Keratinocyte (primary cell): ENCODE data around the gene CEP295NL. TPM values are rescaled to one million over a fixed set of nuclear protein-coding genes. Genes with fewer than 3 reads are reported as not detected.

ENCODE experiments used
- DNase-seq: peaks from one replicate; pipeline ENCODE4 v3.0.0-alpha.2; 2011; ENCODE audit warnings: low read depth, missing footprints, low spot score
- FAIRE-seq: peaks from 2 replicates; lab custom pipeline; 2011; peaks lifted over from hg19 to GRCh38; lab: Jason Lieb, UNC
- H2AFZ ChIP-seq: 2 replicates; pipeline ENCODE4 v1.6.0; 2012; ENCODE audit warnings: low read length, control low read depth, inconsistent platforms; ENCODE audit not compliant: control insufficient read depth
- H3K27ac ChIP-seq: 2 replicates; pipeline ENCODE4 v1.5.1; 2011; ENCODE audit warnings: low read length; ENCODE audit not compliant: control insufficient read depth, insufficient read depth
- H3K27me3 ChIP-seq: 3 replicates; pipeline ENCODE4 v1.6.0; 2011; ENCODE audit warnings: low read length; ENCODE audit not compliant: control insufficient read depth, insufficient read depth; ENCODE audit errors: extremely low read depth
- H3K36me3 ChIP-seq, 2 experiments: 2 replicates in 1 of 2; 3 replicates in 1 of 2; pipeline ENCODE4 v1.5.1; 2011; ENCODE audit warnings: low read length in 2 of 2, mild to moderate bottlenecking in 1 of 2; ENCODE audit not compliant: control insufficient read depth in 2 of 2, insufficient read depth in 2 of 2; ENCODE audit errors: extremely low read depth in 1 of 2
- H3K4me1 ChIP-seq: 3 replicates; pipeline ENCODE4 v1.5.1; 2011; ENCODE audit warnings: low read length; ENCODE audit not compliant: control insufficient read depth, insufficient read depth; ENCODE audit errors: extremely low read depth
- H3K4me2 ChIP-seq: 3 replicates; pipeline ENCODE4 v1.6.0; 2011; ENCODE audit warnings: low read depth, low read length; ENCODE audit not compliant: control insufficient read depth, insufficient read depth; ENCODE audit errors: extremely low read depth
- H3K4me3 ChIP-seq, 3 experiments: fragments of 200-600 bp in 1 of 3; sonication (generic) in 1 of 3; 2 replicates in 2 of 3; 3 replicates in 1 of 3; pipeline ENCODE4 v1.5.1; 2011 to 2016; ENCODE audit warnings: low read length in 3 of 3, mild to moderate bottlenecking in 3 of 3, control low read depth in 2 of 3, inconsistent platforms in 1 of 3, low read depth in 1 of 3, mixed read lengths in 1 of 3, mixed run types in 1 of 3, moderate library complexity in 1 of 3; ENCODE audit not compliant: control insufficient read depth in 2 of 3, insufficient read depth in 2 of 3; ENCODE audit errors: extremely low read depth in 1 of 3
- H3K79me2 ChIP-seq: 2 replicates; pipeline ENCODE4 v1.6.0; 2012; ENCODE audit warnings: low read length; ENCODE audit not compliant: control insufficient read depth, insufficient read depth
- H3K9ac ChIP-seq: 3 replicates; pipeline ENCODE4 v1.6.0; 2011; ENCODE audit warnings: low read length; ENCODE audit not compliant: control insufficient read depth, insufficient read depth; ENCODE audit errors: extremely low read depth
- H3K9me1 ChIP-seq: 3 replicates; pipeline ENCODE4 v1.6.0; 2011; ENCODE audit warnings: low read length; ENCODE audit not compliant: control insufficient read depth, insufficient read depth; ENCODE audit errors: extremely low read depth
- H3K9me3 ChIP-seq: 2 replicates; pipeline ENCODE4 v1.5.1; 2012; ENCODE audit warnings: low read depth, low read length; ENCODE audit not compliant: control insufficient read depth
- H4K20me1 ChIP-seq: 3 replicates; pipeline ENCODE4 v1.6.0; 2011; ENCODE audit warnings: low read length; ENCODE audit not compliant: control insufficient read depth, insufficient read depth; ENCODE audit errors: extremely low read depth
- EZH2 ChIP-seq: IDR thresholded peaks from one replicate; pipeline ENCODE4 v1.6.1; 2012; ENCODE audit warnings: inconsistent platforms, mild to moderate bottlenecking, low read length, moderate library complexity
- dilution Hi-C: fragments of 300-500 bp; cut with MboI; formaldehyde crosslinking; loops from one replicate; pipeline ENCODE4 v1.7.0; 2020; ENCODE audit warnings: low sequenced_read_pairs; ENCODE audit not compliant: extremely low pct_ligation_motif_present
- polyA plus RNA-seq, 5 experiments: library from polyadenylated mRNA; depleted of rRNA in 3 of 5; stranded (reverse) in 3 of 5; stranded (forward) in 1 of 5; unstranded in 1 of 5; fragments of >200 nt; gene quantifications; 1 replicate in 1 of 5; 2 replicates in 3 of 5; 3 replicates in 1 of 5; pipeline versions ENCODE4 v1.2.1 to v1.2.3, GENCODE V29; 2011 to 2012; ENCODE audit warnings: missing spikeins in 2 of 5, low read depth in 1 of 5, low replicate concordance in 1 of 5
- TF ChIP-seq, protein P1 (sequence below), 3 experiments: IDR thresholded peaks in 1 of 3; conservative IDR thresholded peaks in 1 of 3; optimal IDR thresholded peaks in 1 of 3; 2 replicates in 2 of 3; 3 replicates in 1 of 3; pipeline versions ENCODE3 to v1.5.1; 2011; ENCODE audit warnings: low read length in 3 of 3, mild to moderate bottlenecking in 3 of 3, moderate library complexity in 2 of 3, control low read depth in 1 of 3, inconsistent platforms in 1 of 3; ENCODE audit not compliant: insufficient read depth in 2 of 3; ENCODE audit errors: extremely low read depth in 1 of 3

Gene CEP295NL
- polyA plus RNA-seq, 1 donor (not counting 4 experiments of a cell fraction or from before 2014, with no cell fraction given), result not detected

DNA sequence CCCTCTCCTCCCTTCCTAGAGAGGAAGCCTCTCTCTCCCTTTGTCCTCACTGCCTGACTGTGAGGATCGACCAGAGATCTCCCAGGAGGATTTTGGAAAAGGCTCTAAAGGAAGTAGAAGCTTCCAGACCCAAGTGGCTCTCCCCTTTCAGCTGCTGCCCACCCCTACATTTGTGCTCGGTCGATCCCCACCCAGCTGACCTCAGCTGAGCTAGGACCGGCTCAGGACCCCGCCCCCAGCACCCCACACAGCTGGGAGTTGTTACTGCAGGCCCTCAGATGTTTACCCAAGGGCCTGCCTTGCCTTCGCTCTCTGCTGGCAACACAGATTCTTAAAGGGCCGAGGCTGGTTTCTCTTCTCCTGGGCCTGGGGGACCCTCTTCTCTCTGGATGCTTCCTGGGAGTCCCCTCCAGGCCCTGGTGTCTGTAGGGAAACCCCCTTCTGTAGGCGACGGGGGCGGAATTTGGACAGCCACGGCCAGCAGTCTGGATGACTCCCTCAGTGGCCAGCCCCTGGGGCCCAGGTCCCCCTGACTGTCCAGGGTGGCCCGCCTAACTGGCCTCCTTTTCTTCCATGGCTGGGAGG is 49.1 kb upstream of the CEP295NL start:
- Histone ChIP-seq H3K27ac (no peak overlapping the region), H3K4me2 (no peak overlapping the region), H3K79me2 (no peaks in the 10 kb centered on the region), H3K9me1 (no peaks in the 10 kb centered on the region), H2AFZ (no peak overlapping the region), H3K4me3 (no peak overlapping the region), H4K20me1 (no peaks in the 10 kb centered on the region), H3K9ac (no peak overlapping the region), H3K4me1 (peaks cover 7% of the 10 kb centered on the region), H3K36me3 (no peaks in the 10 kb centered on the region), H3K27me3 (peaks cover 21% of the 10 kb centered on the region), H3K9me3 (peaks cover 4% of the 10 kb centered on the region)
- no peak for FAIRE-seq
- no peak for DNase-seq
- dilution Hi-C loops, result no loop called here
- no peak for TF ChIP-seq EZH2
- TF ChIP-seq, protein P1, sequence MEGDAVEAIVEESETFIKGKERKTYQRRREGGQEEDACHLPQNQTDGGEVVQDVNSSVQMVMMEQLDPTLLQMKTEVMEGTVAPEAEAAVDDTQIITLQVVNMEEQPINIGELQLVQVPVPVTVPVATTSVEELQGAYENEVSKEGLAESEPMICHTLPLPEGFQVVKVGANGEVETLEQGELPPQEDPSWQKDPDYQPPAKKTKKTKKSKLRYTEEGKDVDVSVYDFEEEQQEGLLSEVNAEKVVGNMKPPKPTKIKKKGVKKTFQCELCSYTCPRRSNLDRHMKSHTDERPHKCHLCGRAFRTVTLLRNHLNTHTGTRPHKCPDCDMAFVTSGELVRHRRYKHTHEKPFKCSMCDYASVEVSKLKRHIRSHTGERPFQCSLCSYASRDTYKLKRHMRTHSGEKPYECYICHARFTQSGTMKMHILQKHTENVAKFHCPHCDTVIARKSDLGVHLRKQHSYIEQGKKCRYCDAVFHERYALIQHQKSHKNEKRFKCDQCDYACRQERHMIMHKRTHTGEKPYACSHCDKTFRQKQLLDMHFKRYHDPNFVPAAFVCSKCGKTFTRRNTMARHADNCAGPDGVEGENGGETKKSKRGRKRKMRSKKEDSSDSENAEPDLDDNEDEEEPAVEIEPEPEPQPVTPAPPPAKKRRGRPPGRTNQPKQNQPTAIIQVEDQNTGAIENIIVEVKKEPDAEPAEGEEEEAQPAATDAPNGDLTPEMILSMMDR (optimal IDR thresholded peaks at IDR 0.05 in 1 of 3, IDR thresholded peaks at IDR 0.05 in 1 of 3, conservative IDR thresholded peaks at IDR 0.05 in 1 of 3; ENCODE audit: extremely low read depth in 1 of 3, insufficient read depth in 2 of 3, low read length in 3 of 3), result no peak

DNA sequence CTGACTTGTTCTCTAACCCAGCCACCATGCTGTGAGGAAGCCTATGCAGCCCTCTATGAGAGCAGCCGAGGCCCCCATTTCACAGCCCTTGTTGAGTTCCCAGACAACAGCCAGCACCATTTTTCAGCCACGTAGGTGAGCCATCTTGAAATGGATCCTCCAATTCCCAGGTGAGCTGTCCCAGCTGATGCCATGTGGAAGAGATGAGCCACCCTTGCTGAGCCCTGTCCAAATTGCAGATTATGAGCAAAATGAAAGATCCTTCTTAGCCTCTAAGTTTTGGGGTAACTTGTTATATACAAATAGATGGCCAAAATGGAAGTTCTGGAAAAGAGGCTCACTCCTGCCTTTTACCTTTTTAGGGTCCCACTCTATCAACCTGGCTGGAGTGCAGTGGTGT is 47.9 kb upstream of the CEP295NL start:
- FAIRE-seq, result no peak
- dilution Hi-C loops, result no loop called here

More for the DNA sequence above, 47.9 kb upstream of the CEP295NL start:
- H4K20me1 ChIP-seq, result no peaks in the 10 kb centered on the region
- H3K4me1 ChIP-seq, result no peaks in the 10 kb centered on the region
- peaks cover 4% of the 10 kb centered on the region for H3K9me3 ChIP-seq
- no peak overlapping the region for H3K4me2 ChIP-seq
- no peak overlapping the region for H3K27ac ChIP-seq
- no peaks in the 10 kb centered on the region for H3K79me2 ChIP-seq
- H2AFZ ChIP-seq, result no peak overlapping the region
- peaks cover 11% of the 10 kb centered on the region for H3K27me3 ChIP-seq
- TF ChIP-seq, protein P1 (optimal IDR thresholded peaks at IDR 0.05 in 1 of 3, IDR thresholded peaks at IDR 0.05 in 1 of 3, conservative IDR thresholded peaks at IDR 0.05 in 1 of 3; ENCODE audit: extremely low read depth in 1 of 3, insufficient read depth in 2 of 3, low read length in 3 of 3), result no peak
- no peak for TF ChIP-seq EZH2
- H3K4me3 ChIP-seq, result no peak overlapping the region
- no peaks in the 10 kb centered on the region for H3K36me3 ChIP-seq
- no peaks in the 10 kb centered on the region for H3K9me1 ChIP-seq
- H3K9ac ChIP-seq, result no peak overlapping the region
- no peak for DNase-seq
